GM12878 (cell line): ENCODE measurements around the gene ZNF814. TPM values are rescaled to one million over a fixed set of nuclear protein-coding genes. Genes with fewer than 3 reads are reported as not detected.

Experiments
- ATAC-seq: fragments of 200-7000 bp; cut with Tn5 transposase; 3 replicates; pipeline ENCODE4 v1.9.1; 2020; ENCODE audit warnings: mild to moderate bottlenecking, moderate library complexity
- BruUV-seq: library from RNA; stranded (reverse); fragments of 400-500 nt; replicated peaks from 2 replicates; lab custom pipeline; 2021; lab: Mats Ljungman, UMichigan
- CTCF ChIA-PET: fragments of 300-600 bp; sonication (Branson Sonifier 250); formaldehyde crosslinking; extraction: SDS; loops from one replicate; lab custom pipeline; 2021; ENCODE audit warnings: inconsistent platforms; lab: Yijun Ruan, JAX
- POLR2A ChIA-PET: fragments of 350-600 bp; formaldehyde crosslinking; extraction: SDS; loops from one replicate; lab custom pipeline; 2021; ENCODE audit warnings: inconsistent platforms; lab: Charles Lee
- RAD21 ChIA-PET: fragments of 300-600 bp; sonication (Branson Sonifier 250); formaldehyde crosslinking; loops from one replicate; lab custom pipeline; 2023; ENCODE audit warnings: antibody characterized with exemption; ENCODE audit not compliant: unreplicated experiment; lab: Charles Lee
- SMC1A ChIA-PET: fragments of 300-600 bp; sonication (Branson Sonifier 250); formaldehyde crosslinking; loops from one replicate; lab custom pipeline; 2023; ENCODE audit not compliant: unreplicated experiment, uncharacterized antibody; lab: Charles Lee
- DNase-seq: peaks from one replicate; pipeline ENCODE4 v3.0.0-alpha.2; 2011; ENCODE audit warnings: low read depth, low spot score
- FAIRE-seq: peaks from 3 replicates; lab custom pipeline; 2011; peaks lifted over from hg19 to GRCh38; lab: Jason Lieb, UNC
- H2AFZ ChIP-seq: 2 replicates; pipeline ENCODE4 v1.6.0; 2011; ENCODE audit warnings: low read depth, low read length, control low read depth; ENCODE audit not compliant: control insufficient read depth
- H3K27ac ChIP-seq: 2 replicates; pipeline ENCODE4 v1.5.1; 2011; ENCODE audit warnings: control low read depth; ENCODE audit not compliant: control insufficient read depth, insufficient read depth
- H3K27me3 ChIP-seq, 2 experiments: replicated peaks in 1 of 2; 2 replicates each; pipeline versions ENCODE4 v1.6.0 to v1.6.1; 2011; ENCODE audit warnings: low read length in 1 of 2; ENCODE audit not compliant: control insufficient read depth in 2 of 2, insufficient read depth in 2 of 2
- H3K36me3 ChIP-seq, 2 experiments: 2 replicates each; pipeline ENCODE4 v1.5.1; 2011; ENCODE audit warnings: low read length in 1 of 2; ENCODE audit not compliant: control insufficient read depth in 2 of 2, insufficient read depth in 2 of 2
- H3K4me1 ChIP-seq: 2 replicates; pipeline ENCODE4 v1.6.1; 2011; ENCODE audit warnings: mild to moderate bottlenecking, low read length, moderate library complexity, mixed read lengths; ENCODE audit not compliant: control insufficient read depth, insufficient read depth
- H3K4me2 ChIP-seq: 2 replicates; pipeline ENCODE4 v1.6.0; 2011; ENCODE audit warnings: control low read depth; ENCODE audit not compliant: control insufficient read depth, insufficient read depth
- H3K4me3 ChIP-seq: fragments of 200-600 bp; sonication (generic); 2 replicates; pipeline ENCODE4 v1.5.1; 2016
- H3K79me2 ChIP-seq: 2 replicates; pipeline ENCODE4 v1.6.0; 2011; ENCODE audit warnings: low read length; ENCODE audit not compliant: control insufficient read depth, insufficient read depth
- H3K9ac ChIP-seq: 2 replicates; pipeline ENCODE4 v1.8.0; 2011; ENCODE audit warnings: low read length, control low read depth, mixed read lengths; ENCODE audit not compliant: control insufficient read depth, insufficient read depth
- H3K9me3 ChIP-seq: replicated peaks from 3 replicates; pipeline ENCODE4 v1.5.1; 2011; ENCODE audit warnings: mild to moderate bottlenecking, low read length; ENCODE audit not compliant: control insufficient read depth, insufficient read depth
- H4K20me1 ChIP-seq: 2 replicates; pipeline ENCODE4 v1.6.0; 2011; ENCODE audit not compliant: control insufficient read depth, insufficient read depth
- BCL11A ChIP-seq: IDR thresholded peaks from 2 replicates; pipeline ENCODE4 v1.6.1; 2011; ENCODE audit warnings: low read depth, low read length
- CHD2 ChIP-seq: IDR thresholded peaks from 2 replicates; pipeline ENCODE4 v1.6.1; 2011; ENCODE audit warnings: low read depth, low read length, improper control_type of control experiment, borderline replicate concordance
- JUNB ChIP-seq: IDR thresholded peaks from 2 replicates; pipeline ENCODE4 v1.6.1; 2016; ENCODE audit warnings: antibody characterized with exemption, mild to moderate bottlenecking
- KAT2A ChIP-seq: conservative IDR thresholded peaks from 2 replicates; pipeline ENCODE4 v1.6.1; 2011; ENCODE audit warnings: low read depth, low read length; ENCODE audit not compliant: control insufficient read depth
- NFIC ChIP-seq: IDR thresholded peaks from 2 replicates; pipeline ENCODE4 v1.6.1; 2012; ENCODE audit warnings: low read depth, mild to moderate bottlenecking, inconsistent platforms, low read length, moderate library complexity
- NR2C2 ChIP-seq: IDR thresholded peaks from 2 replicates; pipeline ENCODE4 v1.6.1; 2011; ENCODE audit warnings: borderline replicate concordance, low read depth; ENCODE audit not compliant: control insufficient read depth, insufficient read length
- RELA ChIP-seq: fragments of 450-650 bp; IDR thresholded peaks from 2 replicates; pipeline ENCODE4 v1.8.0; 2014; ENCODE audit warnings: borderline replicate concordance; ENCODE audit not compliant: partially characterized antibody
- SIN3A ChIP-seq: IDR thresholded peaks from 2 replicates; pipeline ENCODE4 v1.6.1; 2012; ENCODE audit warnings: low read depth, low read length, improper control_type of control experiment
- SMAD1 ChIP-seq: fragments of 450-650 bp; IDR thresholded peaks from 2 replicates; pipeline ENCODE4 v1.6.1; 2018; ENCODE audit warnings: mild to moderate bottlenecking, low read depth; ENCODE audit not compliant: partially characterized antibody
- WRNIP1 ChIP-seq: IDR thresholded peaks from 2 replicates; pipeline ENCODE4 v1.6.1; 2011; ENCODE audit warnings: low read depth, low read length, improper control_type of control experiment, borderline replicate concordance
- ZNF217 ChIP-seq: fragments of 450-650 bp; IDR thresholded peaks from 2 replicates; pipeline ENCODE4 v1.6.1; 2017; ENCODE audit warnings: antibody characterized with exemption, mild to moderate bottlenecking
- WGBS: methylation state at CpG from one replicate; pipeline ENCODE4 v1.1.6; 2016; ENCODE audit warnings: low lambda C conversion rate; ENCODE audit not compliant: insufficient replicate concordance, insufficient coverage; ENCODE audit errors: missing lambda C conversion rate; 5-methylcytosine and 5-hydroxymethylcytosine counted together
- in situ Hi-C: fragments of 300-500 bp; cut with MboI; formaldehyde crosslinking; loops from 9 replicates; pipeline ENCODE4 v1.14.3; 2018; ENCODE audit warnings: mixed read lengths
- intact Hi-C: fragments of 100-400 bp; cut with micrococcal nuclease; formaldehyde crosslinking; loops from one replicate; pipeline ENCODE4 v1.14.2; 2022; ENCODE audit not compliant: unreplicated experiment
- polyA plus RNA-seq, 11 experiments: library from polyadenylated mRNA; depleted of rRNA in 4 of 11; unstranded in 6 of 11; stranded (reverse) in 5 of 11; fragments of >200 nt; fragmentation: Nextera tagmentation in 4 of 11; fragmentation: Illumina TruSeq in 1 of 11; extraction: Ambion mirVana in 4 of 11; extraction: Trizol in 1 of 11; gene quantifications; 1 replicate in 1 of 11; 2 replicates in 10 of 11; pipeline versions ENCODE4 v1.2.1 to v1.2.3, GENCODE V29; 2011 to 2016; ENCODE audit warnings: inconsistent platforms in 2 of 11, missing spikeins in 2 of 11, low read depth in 1 of 11
- total RNA-seq, 4 experiments: library from RNA; depleted of rRNA in 3 of 4; stranded (reverse); fragments of >200 nt in 3 of 4; fragmentation: Illumina TruSeq in 1 of 4; extraction: Trizol in 1 of 4; gene quantifications; 2 replicates each; pipeline versions ENCODE4 v1.2.1 to v1.2.3, GENCODE V29; 2013 to 2021
- TF ChIP-seq, protein P1 (sequence below): fragments of 450-650 bp; conservative IDR thresholded peaks from 2 replicates; pipeline ENCODE4 v1.6.1; 2017; ENCODE audit warnings: mild to moderate bottlenecking, moderate library complexity
- TF ChIP-seq, protein P2 (sequence below): fragments of 450-650 bp; IDR thresholded peaks from 2 replicates; pipeline ENCODE4 v1.6.1; 2017; ENCODE audit warnings: borderline replicate concordance
- TF ChIP-seq, protein P3 (sequence below): IDR thresholded peaks from 2 replicates; pipeline ENCODE4 v1.6.1; 2012; ENCODE audit warnings: mild to moderate bottlenecking, low read depth, low read length

Gene ZNF814
- total and polyA plus RNA-seq, 10 of the 15 experiments (the other 5 are each of a cell fraction or from before 2014, with no cell fraction given), result 10.9 to 31.0 (median 21.6) TPM

DNA sequence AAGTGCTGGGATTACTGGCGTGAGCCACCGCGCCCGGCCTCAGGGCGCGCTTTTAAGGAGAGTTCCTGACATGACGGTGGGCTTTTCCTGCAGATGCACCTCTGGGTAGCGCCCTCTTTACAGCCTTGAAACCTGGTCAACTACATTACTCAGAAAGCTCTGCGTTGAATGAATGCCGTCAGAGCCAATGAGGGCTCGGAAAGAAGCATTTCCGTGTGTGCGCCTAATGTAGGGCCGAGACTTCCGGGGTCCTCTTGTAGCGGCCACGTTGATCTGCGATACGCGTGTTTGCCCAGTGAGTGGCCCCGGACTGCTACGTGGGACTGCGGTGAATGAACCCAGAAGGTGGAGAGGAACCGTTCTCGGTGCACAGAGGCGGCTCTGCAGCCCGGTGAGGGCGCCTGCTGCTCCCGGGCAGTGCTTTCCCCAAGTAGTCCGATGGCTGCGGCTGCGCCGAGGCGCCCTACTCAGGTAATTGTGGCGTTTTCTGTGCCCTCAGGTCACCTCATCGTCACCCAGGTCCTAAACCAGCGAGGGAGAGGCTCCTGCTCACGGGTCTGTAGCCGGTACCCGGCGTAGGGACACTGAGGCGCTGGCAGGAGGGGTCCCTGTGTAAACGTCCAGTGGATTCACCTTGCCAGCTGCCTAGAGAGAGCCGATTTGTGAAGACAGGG is 69.2 kb downstream of the ZNF814 start:
- H3K36me3 ChIP-seq, result peaks cover 0 to 7% of the 10 kb centered on the region in 2 experiments; a peak in 1 of 4 replicates
- H3K79me2 ChIP-seq, result peaks cover 34% of the 10 kb centered on the region
- no peaks in the 10 kb centered on the region for H3K27me3 ChIP-seq
- BruUV-seq, result no TSS peak
- intact Hi-C loops, result no loop called here
- ChIA-PET POLR2A (no interaction called here), CTCF (interaction anchor here (0.9 to 2.0 kb wide), 9 partner anchors 9 to 86 kb away, joined by 3 to 8 read pairs (median 4); partner anchors contain the start of gene ZNF587B), SMC1A (interaction anchor here (0.6 to 2.5 kb wide), 8 partner anchors 12 to 413 kb away, joined by 3 to 7 read pairs (median 3); partner anchors contain the start of gene ZNF776), RAD21 (interaction anchor here (1.0 to 1.6 kb wide), 6 partner anchors 8 to 77 kb away, joined by 3 to 5 read pairs (median 4); partner anchors contain the start of gene ZNF586)
- peak overlapping the region; percentile 62 for H2AFZ ChIP-seq
- in situ Hi-C loops, result loop anchor here (25.0 kb wide), 1 partner anchor 1682 kb away; the partner anchor contains the start of gene ZNF444
- H4K20me1 ChIP-seq, result no peaks in the 10 kb centered on the region
- under 1% methylated on average over 44 of the region's 44 CpGs for WGBS
- peak overlapping the region; percentile 94 for H3K4me2 ChIP-seq
- H3K4me1 ChIP-seq, result peaks cover 4% of the 10 kb centered on the region; the same call in 1 of the 2 replicates
- peak overlapping the region; percentile 90 for H3K4me3 ChIP-seq
- ATAC-seq (peak; percentile 92), FAIRE-seq (peak; percentile 81), DNase-seq (peak; percentile 90)
- peak overlapping the region; percentile 87 for H3K9ac ChIP-seq
- H3K9me3 ChIP-seq, result no peaks in the 10 kb centered on the region
- H3K27ac ChIP-seq, result peak overlapping the region; percentile 72
- TF ChIP-seq, protein P1, sequence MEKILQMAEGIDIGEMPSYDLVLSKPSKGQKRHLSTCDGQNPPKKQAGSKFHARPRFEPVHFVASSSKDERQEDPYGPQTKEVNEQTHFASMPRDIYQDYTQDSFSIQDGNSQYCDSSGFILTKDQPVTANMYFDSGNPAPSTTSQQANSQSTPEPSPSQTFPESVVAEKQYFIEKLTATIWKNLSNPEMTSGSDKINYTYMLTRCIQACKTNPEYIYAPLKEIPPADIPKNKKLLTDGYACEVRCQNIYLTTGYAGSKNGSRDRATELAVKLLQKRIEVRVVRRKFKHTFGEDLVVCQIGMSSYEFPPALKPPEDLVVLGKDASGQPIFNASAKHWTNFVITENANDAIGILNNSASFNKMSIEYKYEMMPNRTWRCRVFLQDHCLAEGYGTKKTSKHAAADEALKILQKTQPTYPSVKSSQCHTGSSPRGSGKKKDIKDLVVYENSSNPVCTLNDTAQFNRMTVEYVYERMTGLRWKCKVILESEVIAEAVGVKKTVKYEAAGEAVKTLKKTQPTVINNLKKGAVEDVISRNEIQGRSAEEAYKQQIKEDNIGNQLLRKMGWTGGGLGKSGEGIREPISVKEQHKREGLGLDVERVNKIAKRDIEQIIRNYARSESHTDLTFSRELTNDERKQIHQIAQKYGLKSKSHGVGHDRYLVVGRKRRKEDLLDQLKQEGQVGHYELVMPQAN, result peak; percentile 96
- TF ChIP-seq, protein P2, sequence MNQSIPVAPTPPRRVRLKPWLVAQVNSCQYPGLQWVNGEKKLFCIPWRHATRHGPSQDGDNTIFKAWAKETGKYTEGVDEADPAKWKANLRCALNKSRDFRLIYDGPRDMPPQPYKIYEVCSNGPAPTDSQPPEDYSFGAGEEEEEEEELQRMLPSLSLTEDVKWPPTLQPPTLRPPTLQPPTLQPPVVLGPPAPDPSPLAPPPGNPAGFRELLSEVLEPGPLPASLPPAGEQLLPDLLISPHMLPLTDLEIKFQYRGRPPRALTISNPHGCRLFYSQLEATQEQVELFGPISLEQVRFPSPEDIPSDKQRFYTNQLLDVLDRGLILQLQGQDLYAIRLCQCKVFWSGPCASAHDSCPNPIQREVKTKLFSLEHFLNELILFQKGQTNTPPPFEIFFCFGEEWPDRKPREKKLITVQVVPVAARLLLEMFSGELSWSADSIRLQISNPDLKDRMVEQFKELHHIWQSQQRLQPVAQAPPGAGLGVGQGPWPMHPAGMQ, result no peak
- TF ChIP-seq KAT2A (no peak), CHD2 (peak; percentile 81; the same call in 1 of the 2 replicates), SMAD1 (no peak), SIN3A (peak; percentile 82; the same call in 1 of the 2 replicates), JUNB (no peak), NFIC (no peak), ZNF217 (no peak), BCL11A (no peak), WRNIP1 (no peak), RELA (peak; percentile 22), NR2C2 (no peak)
- TF ChIP-seq, protein P3, sequence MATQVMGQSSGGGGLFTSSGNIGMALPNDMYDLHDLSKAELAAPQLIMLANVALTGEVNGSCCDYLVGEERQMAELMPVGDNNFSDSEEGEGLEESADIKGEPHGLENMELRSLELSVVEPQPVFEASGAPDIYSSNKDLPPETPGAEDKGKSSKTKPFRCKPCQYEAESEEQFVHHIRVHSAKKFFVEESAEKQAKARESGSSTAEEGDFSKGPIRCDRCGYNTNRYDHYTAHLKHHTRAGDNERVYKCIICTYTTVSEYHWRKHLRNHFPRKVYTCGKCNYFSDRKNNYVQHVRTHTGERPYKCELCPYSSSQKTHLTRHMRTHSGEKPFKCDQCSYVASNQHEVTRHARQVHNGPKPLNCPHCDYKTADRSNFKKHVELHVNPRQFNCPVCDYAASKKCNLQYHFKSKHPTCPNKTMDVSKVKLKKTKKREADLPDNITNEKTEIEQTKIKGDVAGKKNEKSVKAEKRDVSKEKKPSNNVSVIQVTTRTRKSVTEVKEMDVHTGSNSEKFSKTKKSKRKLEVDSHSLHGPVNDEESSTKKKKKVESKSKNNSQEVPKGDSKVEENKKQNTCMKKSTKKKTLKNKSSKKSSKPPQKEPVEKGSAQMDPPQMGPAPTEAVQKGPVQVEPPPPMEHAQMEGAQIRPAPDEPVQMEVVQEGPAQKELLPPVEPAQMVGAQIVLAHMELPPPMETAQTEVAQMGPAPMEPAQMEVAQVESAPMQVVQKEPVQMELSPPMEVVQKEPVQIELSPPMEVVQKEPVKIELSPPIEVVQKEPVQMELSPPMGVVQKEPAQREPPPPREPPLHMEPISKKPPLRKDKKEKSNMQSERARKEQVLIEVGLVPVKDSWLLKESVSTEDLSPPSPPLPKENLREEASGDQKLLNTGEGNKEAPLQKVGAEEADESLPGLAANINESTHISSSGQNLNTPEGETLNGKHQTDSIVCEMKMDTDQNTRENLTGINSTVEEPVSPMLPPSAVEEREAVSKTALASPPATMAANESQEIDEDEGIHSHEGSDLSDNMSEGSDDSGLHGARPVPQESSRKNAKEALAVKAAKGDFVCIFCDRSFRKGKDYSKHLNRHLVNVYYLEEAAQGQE, result no peak
